ENCODE results near the gene ADM2. TPM values are rescaled to one million over a fixed set of nuclear protein-coding genes. Genes with fewer than 3 reads are reported as not detected.

The ADM2 gene
- total RNA-seq, 1 experiment from 2014 or later, result 10.5 TPM

DNA sequence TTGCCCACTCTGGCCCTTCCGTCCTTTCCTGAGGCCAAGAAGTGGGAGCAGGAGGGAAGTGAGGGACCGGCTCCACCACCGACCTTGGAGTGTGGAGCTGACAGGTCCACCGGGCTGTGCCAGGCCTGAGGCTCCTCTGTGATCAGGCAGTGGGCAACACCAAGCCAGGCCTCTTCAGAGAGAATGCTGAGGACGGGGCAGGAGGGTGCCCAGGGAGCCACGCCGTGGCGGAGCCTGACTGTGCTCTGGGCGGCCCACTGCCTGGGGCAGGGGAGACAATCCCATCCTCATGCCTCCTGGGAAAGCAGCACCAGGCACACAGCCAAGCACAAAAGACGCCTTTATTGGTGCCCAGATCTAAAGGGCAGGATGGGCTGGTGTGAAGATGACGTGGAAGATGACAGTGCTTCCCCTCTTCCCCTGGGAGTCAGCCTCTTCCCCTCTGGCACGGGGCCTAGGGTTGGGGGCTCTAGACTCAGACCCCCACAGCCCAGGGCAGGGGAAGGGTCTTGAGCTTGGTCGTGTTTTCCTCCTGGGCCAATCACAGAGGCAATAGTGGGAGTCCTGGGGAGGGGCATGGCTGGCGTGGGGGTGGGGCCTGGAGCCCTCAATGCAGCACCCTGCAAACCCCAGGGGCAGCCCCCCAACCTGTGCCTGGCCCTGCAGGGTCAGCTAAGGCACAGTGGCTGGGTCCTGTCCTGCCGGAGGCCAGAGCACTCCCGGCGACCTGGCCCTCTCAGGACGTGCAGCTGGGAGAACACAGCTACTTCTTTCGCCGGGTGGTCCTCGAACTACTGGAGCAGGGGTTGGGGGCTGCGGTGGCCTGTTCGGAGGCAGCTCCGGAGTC is 21.5 kb downstream of the ADM2 start:
- peaks cover 7% of the 10 kb centered on the region for H3K79me2 ChIP-seq (ENCODE audit: low read depth)
- no peak for DNase-seq
- no peaks in the 10 kb centered on the region for H3K9me2 ChIP-seq (ENCODE audit: insufficient read depth)
- no peaks in the 10 kb centered on the region for H3K27me3 ChIP-seq (ENCODE audit: insufficient read depth, low read depth)
- H3K27ac ChIP-seq, result no peak overlapping the region
- TF ChIP-seq EZH2 (IDR thresholded peaks at IDR 0.05; ENCODE audit: low read depth) (no peak), CTCF (conservative IDR thresholded peaks at IDR 0.05) (no peak)
- no TSS peak for BruUV-seq (replicated peaks)
- H3F3A ChIP-seq (ENCODE audit: insufficient read depth, low read depth), result peaks cover 37% of the 10 kb centered on the region
- ChIA-PET CTCF (interaction anchor here (0.5 kb wide), 1 partner anchor 29 kb away, joined by 3 read pairs; no protein-coding TSS in a partner anchor), POLR2A (ENCODE audit: unreplicated experiment) (interaction anchor here (0.6 kb wide), 1 partner anchor 497 kb away, joined by 10 read pairs; no protein-coding TSS in a partner anchor)
- 0 out of 2 replicates have a peak, but pooled peaks cover 3% of the 10 kb centered on the region for H4K20me1 ChIP-seq (ENCODE audit: insufficient read depth)
- no peak overlapping the region for H3K4me2 ChIP-seq
- H3K4me1 ChIP-seq (replicated peaks; ENCODE audit: insufficient read depth), result peaks cover 14% of the 10 kb centered on the region
- 0 out of 2 replicates have a peak, but pooled peaks cover 5% of the 10 kb centered on the region for H3K36me3 ChIP-seq (ENCODE audit: low read depth)
- no peaks in the 10 kb centered on the region for H3K9me3 ChIP-seq (ENCODE audit: insufficient read depth, low read depth)
- no peak overlapping the region for H3K4me3 ChIP-seq
- no peak overlapping the region for H2AFZ ChIP-seq
- intact Hi-C loops (cut with micrococcal nuclease; ENCODE audit: unreplicated experiment), result no loop called here

GRCh38 chr22:50503475-50504145 is 22.3 kb downstream of the ADM2 start:
- ChIA-PET CTCF (interaction anchor here (0.5 to 0.6 kb wide), 3 partner anchors 29 to 123 kb away, joined by 3 to 16 read pairs (median 3); no protein-coding TSS in a partner anchor), POLR2A (ENCODE audit: unreplicated experiment) (interaction anchor here (0.6 kb wide), 1 partner anchor 498 kb away, joined by 10 read pairs; no protein-coding TSS in a partner anchor)
- TF ChIP-seq CTCF (conservative IDR thresholded peaks at IDR 0.05) (peak; percentile 32; the same call in 1 of the 2 replicates), EZH2 (IDR thresholded peaks at IDR 0.05; ENCODE audit: low read depth) (no peak)

More at GRCh38 chr22:50503475-50504145, 22.3 kb downstream of the ADM2 start:
- H3K79me2 ChIP-seq (ENCODE audit: low read depth), result peaks cover 10% of the 10 kb centered on the region
- peaks cover 9% of the 10 kb centered on the region for H3K4me1 ChIP-seq (replicated peaks; ENCODE audit: insufficient read depth)
- H3K36me3 ChIP-seq (ENCODE audit: low read depth), result 0 out of 2 replicates have a peak, but pooled peaks cover 5% of the 10 kb centered on the region
- intact Hi-C loops (cut with micrococcal nuclease; ENCODE audit: unreplicated experiment), result no loop called here
- no peak overlapping the region for H2AFZ ChIP-seq
- H3K4me2 ChIP-seq, result no peak overlapping the region
- no peak for DNase-seq
- no peaks in the 10 kb centered on the region for H3K9me3 ChIP-seq (ENCODE audit: insufficient read depth, low read depth)
- H3K27ac ChIP-seq, result no peak overlapping the region
- no peaks in the 10 kb centered on the region for H3K27me3 ChIP-seq (ENCODE audit: insufficient read depth, low read depth)
- no peak overlapping the region for H3K4me3 ChIP-seq
- H3K9me2 ChIP-seq (ENCODE audit: insufficient read depth), result no peaks in the 10 kb centered on the region
- H4K20me1 ChIP-seq (ENCODE audit: insufficient read depth), result 0 out of 2 replicates have a peak, but pooled peaks cover 3% of the 10 kb centered on the region
- H3F3A ChIP-seq (ENCODE audit: insufficient read depth, low read depth), result peaks cover 30% of the 10 kb centered on the region
- BruUV-seq (replicated peaks), result no TSS peak
